Esophagus (tissue), 2 donors: Measurements from ENCODE around the gene PPAN. TPM values are rescaled to one million over a fixed set of nuclear protein-coding genes. Genes with fewer than 3 reads are reported as not detected.
A peak's percentile ranks its signal among the peaks of the same experiment; 100 is the strongest.

ENCODE experiments used
- H3K27ac ChIP-seq, 2 donors: one replicate each; pipeline ENCODE4 v1.5.1; 2013; ENCODE audit warnings: low read depth in 2 of 2, mild to moderate bottlenecking in 2 of 2, inconsistent platforms in 1 of 2, low read length in 1 of 2, moderate library complexity in 1 of 2
- H3K27me3 ChIP-seq, 2 donors: one replicate each; pipeline ENCODE4 v1.6.1; 2013; ENCODE audit warnings: low read length in 2 of 2, control low read depth in 1 of 2, mild to moderate bottlenecking in 1 of 2; ENCODE audit not compliant: insufficient read depth in 2 of 2, control insufficient read depth in 1 of 2
- H3K36me3 ChIP-seq, 2 donors: one replicate each; pipeline ENCODE4 v1.6.1; 2013; ENCODE audit warnings: low read length in 1 of 2; ENCODE audit not compliant: control insufficient read depth in 2 of 2, insufficient read depth in 2 of 2
- H3K4me1 ChIP-seq, 2 donors: one replicate each; pipeline ENCODE4 v1.6.1; 2013; ENCODE audit warnings: low read length in 1 of 2; ENCODE audit not compliant: control insufficient read depth in 2 of 2, insufficient read depth in 2 of 2
- H3K4me3 ChIP-seq, 2 donors: one replicate each; pipeline ENCODE4 v1.5.1; 2013; ENCODE audit warnings: low read length in 2 of 2, mild to moderate bottlenecking in 2 of 2, low read depth in 1 of 2, moderate library complexity in 1 of 2
- H3K9me3 ChIP-seq, 2 donors: one replicate each; pipeline ENCODE4 v1.6.1; 2013; ENCODE audit warnings: mild to moderate bottlenecking in 2 of 2, low read depth in 1 of 2, low read length in 1 of 2, moderate library complexity in 1 of 2; ENCODE audit not compliant: control insufficient read depth in 2 of 2, insufficient read depth in 1 of 2
- WGBS, 2 donors: extraction: QIAGEN DNeasy Blood & Tissue Kit; methylation state at CpG; one replicate each; pipeline ENCODE4 v1.1.7; 2013; 5-methylcytosine and 5-hydroxymethylcytosine counted together
- polyA plus RNA-seq, 2 donors: library from polyadenylated mRNA; stranded (reverse); fragments of 200-250 nt; gene quantifications; one replicate each; pipeline ENCODE4 v1.2.3, GENCODE V29; 2013
- donor health status: healthy with polysubstance abuse.
- donor health status: Bipolar disorder and iron deficiency.

Gene PPAN
- polyA plus RNA-seq, 2 donors: 41.6 to 64.7 TPM

DNA sequence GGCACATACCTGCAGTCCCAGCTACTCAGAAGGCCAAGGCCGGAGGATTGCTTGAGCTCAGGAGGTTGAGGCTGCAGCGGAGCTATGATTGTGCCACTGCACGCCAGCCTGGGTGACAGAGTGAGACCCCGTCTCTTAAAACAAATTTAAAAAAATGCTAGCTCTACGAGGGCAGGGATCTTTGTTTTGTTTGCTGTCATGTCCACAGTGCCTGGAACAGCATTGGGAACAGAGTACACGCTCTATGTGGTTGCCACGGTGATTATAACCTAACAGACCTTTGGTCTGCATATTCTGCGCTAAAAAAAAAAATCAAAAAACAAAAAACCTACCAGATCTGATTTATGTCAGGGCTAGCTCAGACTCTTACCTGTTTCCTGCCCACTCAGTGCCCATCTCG is 22.3 kb upstream of the PPAN start:
- H3K27ac ChIP-seq: no peak overlapping the region
- H3K4me1 ChIP-seq: no peaks in the 10 kb centered on the region
- WGBS, 2 donors: 78 to 83% methylated on average over 9 of the region's 9 CpGs
- no peaks in the 10 kb centered on the region for H3K27me3 ChIP-seq
- H3K36me3 ChIP-seq: no peaks in the 10 kb centered on the region
- H3K9me3 ChIP-seq: no peaks in the 10 kb centered on the region
- no peak overlapping the region for H3K4me3 ChIP-seq

DNA sequence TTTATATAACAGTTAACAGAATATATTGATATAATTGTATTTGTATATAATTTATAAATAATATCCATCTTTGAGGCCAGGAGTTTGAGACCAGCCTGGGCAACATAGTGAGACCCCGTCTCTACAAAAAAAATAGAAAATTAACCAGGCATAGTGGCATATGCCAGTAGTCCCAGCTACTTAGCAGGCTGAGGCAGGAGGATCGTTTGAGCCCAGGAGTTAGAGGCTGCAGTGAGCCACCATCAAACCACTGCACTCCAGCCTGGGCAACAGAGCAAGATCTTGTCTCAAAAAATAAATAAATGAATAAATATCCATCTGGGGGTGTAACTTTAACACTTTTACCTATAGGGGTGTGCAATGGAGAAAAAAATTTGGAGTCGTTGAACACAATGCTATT is 21.4 kb upstream of the PPAN start:
- Histone ChIP-seq H3K27me3 (no peaks in the 10 kb centered on the region), H3K9me3 (peaks cover 0 to 2% of the 10 kb centered on the region in 2 donors), H3K36me3 (peaks cover 0 to 3% of the 10 kb centered on the region in 2 donors), H3K4me1 (no peaks in the 10 kb centered on the region), H3K27ac (no peak overlapping the region), H3K4me3 (no peak overlapping the region)
- WGBS, 2 donors: 68 to 71% methylated on average over 3 of the region's 3 CpGs

DNA sequence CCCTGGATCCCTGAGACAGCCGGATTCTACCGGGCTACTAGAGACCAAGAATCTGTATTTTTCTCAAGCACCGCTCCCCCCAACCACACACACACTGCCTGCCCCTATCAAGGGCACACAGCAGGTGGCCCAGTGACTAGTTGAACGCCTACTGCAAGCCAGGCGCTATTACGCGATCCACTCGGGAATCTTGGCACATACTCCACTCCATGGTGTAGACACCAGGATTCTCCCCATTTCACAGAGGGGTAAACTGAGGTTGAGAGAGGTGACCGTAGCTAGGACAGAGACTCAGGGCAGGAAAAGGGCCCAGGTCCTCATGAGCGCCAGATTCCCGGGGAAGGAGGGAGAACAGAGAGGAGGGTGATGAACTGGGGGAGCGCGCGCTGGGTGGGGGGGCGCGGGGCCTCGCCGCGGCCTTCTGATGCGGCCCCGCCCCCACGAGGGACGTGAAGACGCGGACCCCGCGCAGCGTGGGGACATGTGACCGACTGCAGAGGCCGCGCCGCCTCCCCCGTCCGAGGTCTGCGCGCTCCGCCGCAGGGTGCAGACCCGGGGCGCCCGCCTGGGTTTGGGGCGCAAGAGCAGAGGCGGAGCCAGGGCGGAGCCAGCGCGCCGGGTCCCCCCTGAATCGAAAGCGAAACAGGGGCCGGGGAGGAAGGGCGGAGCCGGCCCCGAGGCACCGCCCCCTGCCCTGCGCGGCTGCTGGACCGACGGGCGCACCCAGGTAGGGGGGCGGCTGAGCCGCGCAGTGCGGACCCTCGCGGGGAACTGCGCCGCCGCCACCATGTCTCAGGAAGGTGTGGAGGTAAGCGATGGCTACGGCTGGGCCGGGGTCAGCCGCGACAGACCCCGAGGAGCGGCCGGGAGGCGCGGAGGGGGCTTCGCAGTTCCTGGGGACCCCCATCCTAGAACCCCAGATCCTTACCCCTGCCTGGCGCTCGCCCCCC is 20.2 kb upstream of the PPAN start, which contains the start of gene SHFL:
TSS of gene SHFL (plus strand) at position 677 of the 950 bp plus-strand sequence. CDS start at position 788, 111 bp downstream.
- WGBS, 2 donors: 3 to 4% methylated on average over 73 to 81 of the region's 81 CpGs
- Histone ChIP-seq H3K27ac (peak within 1 kb of the TSS; percentile 76 to 83), H3K4me1 (no peaks in the 10 kb centered on the region), H3K36me3 (peaks cover 0 to 7% of the 10 kb centered on the region in 2 donors), H3K27me3 (no peaks in the 10 kb centered on the region), H3K4me3 (peak within 1 kb of the TSS; percentile 79 to 89), H3K9me3 (peaks cover 0 to 4% of the 10 kb centered on the region in 2 donors)

DNA sequence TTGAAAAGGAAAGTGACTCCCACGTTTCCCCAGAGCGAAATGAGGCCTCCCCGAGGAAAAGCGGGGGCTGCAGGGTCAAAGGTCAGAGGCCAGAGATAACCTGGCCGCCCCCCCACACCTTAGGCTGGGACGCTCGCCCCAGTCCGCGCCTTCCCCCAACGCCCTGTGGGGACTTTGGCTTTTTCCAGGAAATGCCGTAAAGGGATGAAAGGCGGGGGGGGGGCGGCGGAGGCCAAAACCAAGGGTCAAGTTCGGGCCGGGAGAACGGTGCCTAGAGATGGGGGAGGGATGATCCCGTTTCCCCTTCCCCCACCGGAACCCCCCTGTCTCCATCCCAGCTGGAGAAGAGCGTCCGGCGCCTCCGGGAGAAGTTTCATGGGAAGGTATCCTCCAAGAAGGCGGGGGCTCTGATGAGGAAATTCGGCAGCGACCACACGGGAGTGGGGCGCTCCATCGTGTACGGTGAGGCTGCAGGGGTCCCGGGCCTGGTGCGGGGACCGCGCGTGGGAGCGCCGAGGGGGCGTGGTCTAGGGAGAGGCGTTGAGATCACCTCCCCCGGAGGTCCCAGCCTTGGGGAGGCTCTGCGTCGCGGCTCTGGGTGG is 19.5 kb upstream of the PPAN start:
- H3K27ac ChIP-seq: peak overlapping the region; percentile 76 to 83
- peak overlapping the region; percentile 79 to 89 for H3K4me3 ChIP-seq
- no peaks in the 10 kb centered on the region for H3K27me3 ChIP-seq
- 4 to 5% methylated on average over 43 of the region's 43 CpGs for WGBS, 2 donors
- H3K4me1 ChIP-seq: no peaks in the 10 kb centered on the region
- peaks cover 0 to 14% of the 10 kb centered on the region in 2 donors for H3K36me3 ChIP-seq
- peaks cover 0 to 4% of the 10 kb centered on the region in 2 donors for H3K9me3 ChIP-seq

DNA sequence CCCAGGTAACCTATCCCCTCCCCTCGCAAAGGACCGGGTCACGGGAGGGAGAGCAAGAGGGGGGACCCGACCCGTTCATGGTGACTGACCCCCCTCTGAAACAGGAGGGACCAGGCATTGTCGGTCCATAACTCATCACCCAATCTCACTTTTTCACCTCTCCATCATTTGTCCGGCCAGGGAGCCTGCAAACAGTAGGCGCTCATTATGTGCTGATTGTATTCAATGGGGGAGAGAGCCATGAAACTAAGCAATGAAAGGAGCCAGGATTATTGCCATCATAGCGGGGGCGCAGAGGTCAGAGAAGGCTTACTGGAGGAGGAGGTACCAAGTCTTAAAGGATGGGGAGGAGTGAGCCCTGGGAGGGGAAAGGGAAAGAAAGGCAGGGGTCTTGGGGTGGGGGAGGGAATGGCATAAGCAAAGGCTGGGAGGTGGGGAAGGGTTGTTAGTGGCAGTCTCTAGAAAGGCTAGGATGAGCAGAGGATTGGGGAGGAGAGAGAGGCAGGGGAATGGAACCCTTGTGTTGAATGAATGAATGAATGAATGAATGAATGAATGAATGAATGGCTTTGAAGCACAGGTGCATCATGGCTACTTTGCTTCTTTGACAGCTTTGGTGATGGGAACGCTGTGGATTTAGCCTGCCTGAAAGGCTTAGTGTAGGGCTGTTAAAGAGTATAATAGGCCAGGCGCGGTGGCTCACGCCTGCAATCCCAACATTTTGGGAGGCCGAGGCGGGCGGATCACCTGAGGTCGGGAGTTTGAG is 18.7 kb upstream of the PPAN start:
- peaks cover 0 to 4% of the 10 kb centered on the region in 2 donors for H3K9me3 ChIP-seq
- peak overlapping the region in 1 of 2 donors; percentile 89 for H3K4me3 ChIP-seq
- no peaks in the 10 kb centered on the region for H3K4me1 ChIP-seq
- 82 to 86% methylated on average over 18 of the region's 18 CpGs for WGBS, 2 donors
- peak overlapping the region in 1 of 2 donors; percentile 83 for H3K27ac ChIP-seq
- H3K27me3 ChIP-seq: no peaks in the 10 kb centered on the region
- H3K36me3 ChIP-seq: peaks cover 0 to 20% of the 10 kb centered on the region in 2 donors

DNA sequence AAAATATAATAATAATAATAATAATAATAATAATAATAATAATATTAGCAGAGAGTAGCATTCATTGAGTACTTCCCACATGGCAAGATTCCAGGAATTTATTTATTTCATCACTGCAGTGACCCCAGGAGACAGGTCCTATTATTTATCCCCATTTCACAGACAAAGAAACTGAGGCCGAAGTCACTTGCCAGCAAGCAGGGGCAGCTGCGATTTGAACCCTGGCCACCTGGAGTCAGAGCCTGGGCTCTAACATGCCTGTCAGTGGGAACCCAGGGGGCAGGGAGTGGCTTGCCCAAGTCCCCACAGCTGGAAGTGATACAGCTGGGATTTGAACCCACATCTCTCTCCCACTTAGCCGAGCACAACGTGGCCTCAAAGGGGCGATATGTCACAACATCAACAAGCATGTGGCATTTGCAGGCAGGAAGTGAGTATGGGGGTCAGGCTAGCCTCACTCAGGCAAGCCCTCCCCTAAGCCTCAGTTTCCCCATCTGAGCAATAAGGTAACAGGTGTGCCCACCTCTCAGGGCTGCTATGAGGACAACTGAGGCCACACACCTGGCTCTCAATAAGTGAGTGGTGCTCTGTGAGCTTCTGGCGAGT is 17.1 kb upstream of the PPAN start:
- Histone ChIP-seq H3K27me3 (no peaks in the 10 kb centered on the region), H3K4me3 (no peak overlapping the region), H3K4me1 (no peaks in the 10 kb centered on the region), H3K9me3 (peaks cover 0 to 4% of the 10 kb centered on the region in 2 donors), H3K36me3 (peaks cover 0 to 27% of the 10 kb centered on the region in 2 donors), H3K27ac (no peak overlapping the region)
- WGBS, 2 donors: 86 to 88% methylated on average over 6 of the region's 6 CpGs

DNA sequence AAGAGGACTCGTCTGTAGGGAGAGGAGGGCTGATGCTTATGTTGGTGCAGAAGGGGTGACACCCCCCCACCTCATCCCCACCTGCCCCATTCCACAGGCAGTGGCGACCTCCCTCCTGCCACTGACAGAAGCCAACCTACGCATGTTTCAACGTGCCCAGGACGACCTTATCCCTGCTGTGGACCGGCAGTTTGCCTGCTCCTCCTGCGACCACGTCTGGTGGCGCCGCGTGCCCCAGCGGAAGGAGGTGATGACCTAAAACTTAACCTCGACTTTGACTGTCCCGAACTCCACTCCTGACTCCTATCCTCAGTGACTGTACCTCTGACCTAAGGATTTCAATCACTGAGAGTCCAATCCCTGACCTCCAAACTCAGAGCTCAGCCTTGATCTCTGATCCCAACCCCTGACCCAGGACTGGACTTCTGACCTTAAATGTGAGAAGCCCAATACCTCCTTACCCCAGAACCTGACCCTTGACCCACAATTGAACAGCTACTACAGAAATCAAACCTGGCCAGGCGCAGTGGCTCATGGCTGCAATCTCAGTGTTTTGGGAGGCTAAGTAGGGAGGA is 16.3 kb upstream of the PPAN start:
- WGBS, 2 donors: 76% methylated on average over 15 of the region's 15 CpGs
- H3K9me3 ChIP-seq: peaks cover 0 to 4% of the 10 kb centered on the region in 2 donors
- no peak overlapping the region for H3K27ac ChIP-seq
- H3K36me3 ChIP-seq: peaks cover 0 to 27% of the 10 kb centered on the region in 2 donors
- H3K27me3 ChIP-seq: no peaks in the 10 kb centered on the region
- H3K4me3 ChIP-seq: no peak overlapping the region
- H3K4me1 ChIP-seq: no peaks in the 10 kb centered on the region

DNA sequence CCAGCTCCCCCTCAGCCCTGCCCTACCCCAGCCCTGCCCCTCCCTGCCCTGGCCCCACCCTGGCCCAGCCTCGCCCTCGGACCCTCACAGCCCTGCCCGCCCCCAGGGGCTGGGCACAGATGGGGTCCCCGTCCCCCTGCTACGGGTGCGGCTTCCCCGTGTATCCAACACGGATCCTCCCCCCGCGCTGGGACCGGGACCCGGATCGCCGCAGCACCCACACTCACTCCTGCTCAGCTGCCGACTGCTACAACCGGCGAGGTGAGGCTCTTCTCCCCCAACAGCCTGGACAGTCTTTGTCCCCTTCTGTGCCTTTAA is 14.8 kb upstream of the PPAN start:
- H3K27me3 ChIP-seq: no peaks in the 10 kb centered on the region
- H3K9me3 ChIP-seq: peaks cover 0 to 4% of the 10 kb centered on the region in 2 donors
- H3K4me1 ChIP-seq: peaks cover 0 to 1% of the 10 kb centered on the region in 2 donors
- peaks cover 0 to 27% of the 10 kb centered on the region in 2 donors for H3K36me3 ChIP-seq
- 90 to 94% methylated on average over 17 of the region's 17 CpGs for WGBS, 2 donors
- no peak overlapping the region for H3K27ac ChIP-seq
- H3K4me3 ChIP-seq: no peak overlapping the region
